ENCODE results near the gene NR2F2.

Gene NR2F2

DNA sequence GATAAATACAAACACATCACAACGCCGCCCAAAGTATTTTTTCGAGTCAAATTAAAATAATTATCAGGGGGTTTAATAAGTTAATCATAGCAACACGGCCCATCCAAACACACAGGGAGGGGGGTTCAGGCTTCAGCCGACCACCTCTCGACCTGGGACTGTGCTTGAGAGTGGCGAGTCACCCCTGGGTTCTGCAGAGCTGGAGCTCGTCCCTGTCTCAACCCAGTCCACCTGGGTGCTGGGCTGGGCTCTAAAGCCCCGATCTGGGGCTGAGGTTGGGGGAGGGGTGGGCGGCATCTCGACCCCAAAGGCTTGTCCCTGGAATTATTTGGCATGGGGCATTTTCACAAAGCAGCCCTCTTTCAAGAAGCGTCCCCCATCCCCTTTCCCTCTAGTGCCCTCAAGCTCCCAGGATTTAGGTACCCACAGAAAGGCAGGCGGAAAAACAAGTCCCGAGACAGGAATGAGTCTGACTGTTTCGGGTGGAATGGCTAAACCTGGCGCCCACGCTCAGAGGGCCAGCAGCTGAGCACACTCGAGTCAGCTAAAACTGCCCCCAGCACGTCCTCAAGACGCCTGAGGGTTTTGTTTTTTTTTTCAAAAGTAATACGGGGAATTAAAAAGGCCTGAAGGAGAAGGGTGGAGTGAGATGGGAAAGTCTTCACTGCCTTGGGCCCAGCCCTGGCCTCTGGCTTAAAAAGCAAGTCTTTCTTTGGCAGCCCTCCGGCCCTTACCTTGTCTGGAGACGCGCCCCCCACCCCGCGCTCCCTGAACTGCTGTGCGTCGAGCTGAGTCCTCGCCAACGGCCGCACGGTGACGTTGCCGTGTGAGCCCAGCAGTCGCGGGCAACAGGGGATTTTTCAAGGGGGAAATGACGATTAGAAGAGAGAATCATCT, 32.5 kb downstream of the NR2F2 start:
- TF ChIP-seq, protein P1, sequence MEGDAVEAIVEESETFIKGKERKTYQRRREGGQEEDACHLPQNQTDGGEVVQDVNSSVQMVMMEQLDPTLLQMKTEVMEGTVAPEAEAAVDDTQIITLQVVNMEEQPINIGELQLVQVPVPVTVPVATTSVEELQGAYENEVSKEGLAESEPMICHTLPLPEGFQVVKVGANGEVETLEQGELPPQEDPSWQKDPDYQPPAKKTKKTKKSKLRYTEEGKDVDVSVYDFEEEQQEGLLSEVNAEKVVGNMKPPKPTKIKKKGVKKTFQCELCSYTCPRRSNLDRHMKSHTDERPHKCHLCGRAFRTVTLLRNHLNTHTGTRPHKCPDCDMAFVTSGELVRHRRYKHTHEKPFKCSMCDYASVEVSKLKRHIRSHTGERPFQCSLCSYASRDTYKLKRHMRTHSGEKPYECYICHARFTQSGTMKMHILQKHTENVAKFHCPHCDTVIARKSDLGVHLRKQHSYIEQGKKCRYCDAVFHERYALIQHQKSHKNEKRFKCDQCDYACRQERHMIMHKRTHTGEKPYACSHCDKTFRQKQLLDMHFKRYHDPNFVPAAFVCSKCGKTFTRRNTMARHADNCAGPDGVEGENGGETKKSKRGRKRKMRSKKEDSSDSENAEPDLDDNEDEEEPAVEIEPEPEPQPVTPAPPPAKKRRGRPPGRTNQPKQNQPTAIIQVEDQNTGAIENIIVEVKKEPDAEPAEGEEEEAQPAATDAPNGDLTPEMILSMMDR (IDR thresholded peaks at IDR 0.05; ENCODE audit: low read depth, low read length), result no peak
- no peak overlapping the region for H3K4me3 ChIP-seq (ENCODE audit: low read depth, low read length)

- H3K4me3 ChIP-seq (ENCODE audit: low read depth, low read length), result no peak overlapping the region
- TF ChIP-seq, protein P1 (IDR thresholded peaks at IDR 0.05; ENCODE audit: low read depth, low read length), result no peak
Observed at GRCh38 chr15:96363707-96364106, 33.2 kb downstream of the NR2F2 start.

DNA sequence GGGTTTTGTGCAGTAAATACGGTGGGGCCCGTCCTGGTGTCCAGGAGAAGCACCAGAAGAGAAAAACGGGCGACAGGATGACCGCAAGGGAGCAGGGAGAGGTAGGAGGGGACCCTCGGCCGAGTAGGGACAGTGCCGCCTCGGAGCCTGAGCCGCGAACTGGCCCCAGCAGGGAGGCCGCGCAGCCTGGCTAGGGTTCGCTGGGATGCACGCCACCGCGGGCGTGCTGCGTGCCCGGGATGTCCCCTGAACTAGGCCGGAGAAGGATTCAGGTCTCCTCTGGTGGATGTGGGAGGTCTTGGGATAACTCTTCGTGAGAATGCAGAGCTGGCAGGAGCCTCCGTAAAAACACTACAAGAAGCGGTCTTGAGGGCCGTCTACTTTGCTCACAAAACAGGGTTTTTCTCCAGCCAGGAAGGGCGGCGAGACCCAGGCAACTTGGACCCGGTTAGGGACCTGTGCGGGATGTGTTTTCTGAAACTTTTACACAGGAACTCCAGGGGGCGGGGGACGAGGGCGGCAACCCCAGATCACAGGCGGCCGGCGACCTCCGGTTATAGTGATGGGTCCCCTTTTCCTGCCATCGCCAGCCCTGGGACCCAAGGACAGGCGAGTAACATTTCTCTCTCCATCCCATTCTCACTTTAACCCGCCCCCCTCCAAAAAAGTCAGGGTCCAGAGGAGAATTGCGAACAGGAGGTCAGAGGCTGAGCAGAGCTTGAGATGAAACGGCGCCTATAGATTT, 35.5 kb downstream of the NR2F2 start:
- H3K4me3 ChIP-seq (ENCODE audit: low read depth, low read length), result no peak overlapping the region
- TF ChIP-seq, protein P1 (IDR thresholded peaks at IDR 0.05; ENCODE audit: low read depth, low read length), result no peak

DNA sequence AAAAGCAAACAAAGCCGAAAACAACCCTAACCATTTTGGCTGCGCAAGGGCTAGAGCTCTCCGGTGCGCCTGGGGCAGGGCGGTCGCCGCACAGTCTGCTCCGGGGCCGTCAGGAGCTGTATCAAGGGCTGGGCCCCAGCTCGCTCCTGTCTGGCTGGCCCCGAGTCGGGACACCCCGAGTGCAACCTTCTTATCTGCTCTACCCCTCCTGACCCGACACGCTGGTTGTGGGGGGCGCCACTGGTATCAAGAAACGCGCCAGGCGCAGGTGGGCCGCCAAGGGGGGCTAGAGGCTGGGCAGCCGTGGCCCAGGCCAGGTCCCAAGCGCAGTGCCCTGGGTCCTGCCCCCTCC, 36.0 kb downstream of the NR2F2 start:
- TF ChIP-seq, protein P1 (IDR thresholded peaks at IDR 0.05; ENCODE audit: low read depth, low read length), result no peak
- H3K4me3 ChIP-seq (ENCODE audit: low read depth, low read length), result no peak overlapping the region

DNA sequence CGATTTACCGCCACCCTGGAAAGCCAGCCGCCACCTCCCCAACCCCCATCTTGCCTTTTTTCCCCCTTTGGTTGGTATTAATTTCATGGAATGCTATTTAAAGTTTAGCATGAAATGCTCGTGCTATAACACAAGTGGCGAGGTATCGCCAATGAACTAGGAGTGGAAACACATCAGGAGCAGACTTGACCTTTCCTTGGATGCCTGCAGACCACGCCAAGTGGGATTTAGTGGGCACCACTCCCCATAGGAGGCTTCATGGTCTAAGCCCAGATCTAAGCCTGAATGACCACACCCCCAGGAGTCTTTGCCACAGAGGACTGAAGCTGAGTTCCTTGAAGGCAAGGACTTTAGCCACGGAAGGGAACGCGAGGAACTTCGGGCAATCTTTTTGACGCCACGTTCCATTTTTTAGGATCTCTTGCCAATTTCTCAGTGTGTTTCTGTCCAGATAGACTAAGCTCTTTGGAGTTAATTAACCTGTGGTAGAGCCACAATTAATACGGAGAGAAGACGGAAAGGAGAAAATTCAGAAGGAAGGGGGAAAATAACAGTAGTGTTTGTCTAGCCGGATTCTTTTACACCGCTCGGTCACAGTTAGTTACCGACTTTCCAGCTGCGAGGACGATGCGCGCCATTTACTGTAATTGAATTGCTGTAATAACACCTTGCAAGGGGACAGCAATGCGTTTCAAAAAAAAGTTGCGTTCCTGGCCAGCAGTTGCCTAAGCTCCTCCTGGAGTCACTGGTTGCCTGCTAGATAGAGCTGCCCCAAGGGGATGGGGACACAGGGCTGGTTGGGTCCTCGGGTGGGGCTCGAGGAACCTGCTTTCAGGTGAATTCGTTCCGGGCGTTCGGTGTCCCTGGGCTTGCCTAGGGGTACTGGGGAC, 37.1 kb downstream of the NR2F2 start:
- H3K4me3 ChIP-seq (ENCODE audit: low read depth, low read length), result no peak overlapping the region

GRCh38 chr15:96369351-96369750, 38.9 kb downstream of the NR2F2 start:
- H3K4me3 ChIP-seq (ENCODE audit: low read depth, low read length), result no peak overlapping the region
- TF ChIP-seq, protein P1 (IDR thresholded peaks at IDR 0.05; ENCODE audit: low read depth, low read length), result no peak

More for the DNA sequence above, 37.1 kb downstream of the NR2F2 start:
- TF ChIP-seq, protein P1 (IDR thresholded peaks at IDR 0.05; ENCODE audit: low read depth, low read length), result no peak
